CD4-positive, alpha-beta T cell treated with Interleukin-1 beta for 1 hour (primary cell): ENCODE measurements around the gene FAM171A1.
"Not testable (repeated sequence)": the region's sequence is repeated elsewhere in the genome, so short reads cannot be mapped to it uniquely, and the experiment has no call there.

Experiments
- DNase-seq, 2 donors: peaks; one replicate each; pipeline ENCODE4 v3.0.0-alpha.2; 2020 to 2022

Gene FAM171A1

DNA sequence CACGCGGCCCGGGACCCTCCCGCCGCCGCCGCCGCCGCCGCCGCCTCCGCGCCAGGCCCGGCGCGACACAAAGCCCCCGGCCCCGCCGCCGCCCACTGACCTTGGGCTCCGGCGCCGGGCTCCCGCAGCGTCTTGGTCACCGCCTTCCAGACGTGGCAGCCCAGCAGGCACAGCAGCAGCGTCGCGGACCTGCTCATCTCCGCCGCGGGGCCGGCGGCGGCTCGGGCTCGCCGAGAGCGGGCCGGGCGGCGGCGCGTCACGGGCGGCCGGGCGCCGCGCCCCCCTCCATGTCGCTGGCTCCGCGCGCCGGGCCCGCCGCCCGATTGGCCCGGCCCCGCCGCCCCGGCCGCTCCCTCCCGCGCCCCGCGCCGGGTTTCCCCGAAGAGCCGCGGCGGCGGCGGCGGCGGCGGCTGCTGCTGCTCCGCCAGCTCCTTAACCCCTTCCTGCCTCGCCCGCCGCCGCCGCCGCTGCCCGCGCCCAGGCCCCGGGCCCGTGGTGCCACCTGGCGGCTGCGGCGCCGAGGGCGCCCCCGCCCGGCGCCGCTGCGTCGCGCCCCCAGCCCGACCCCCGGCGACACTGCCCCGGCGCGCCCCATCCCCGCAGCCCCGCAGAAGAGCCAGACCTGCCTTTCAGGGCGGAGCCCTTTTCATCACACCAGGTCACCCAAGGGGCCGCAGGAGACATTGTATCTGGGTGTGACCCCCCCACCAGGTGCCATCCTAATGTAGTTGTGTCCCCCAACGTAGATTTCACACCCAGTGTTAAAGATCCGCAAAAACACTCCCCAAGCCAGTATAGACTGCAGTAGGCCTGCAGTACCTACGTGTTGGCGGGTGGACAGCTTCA lies at the start of gene FAM171A1:
Gene FAM171A1, minus strand, starts transcription at position 434 of the 846 bp plus-strand sequence. Its CDS starts 237 bp downstream, at position 197.
- peak; percentile 57 to 72 for DNase-seq

DNA sequence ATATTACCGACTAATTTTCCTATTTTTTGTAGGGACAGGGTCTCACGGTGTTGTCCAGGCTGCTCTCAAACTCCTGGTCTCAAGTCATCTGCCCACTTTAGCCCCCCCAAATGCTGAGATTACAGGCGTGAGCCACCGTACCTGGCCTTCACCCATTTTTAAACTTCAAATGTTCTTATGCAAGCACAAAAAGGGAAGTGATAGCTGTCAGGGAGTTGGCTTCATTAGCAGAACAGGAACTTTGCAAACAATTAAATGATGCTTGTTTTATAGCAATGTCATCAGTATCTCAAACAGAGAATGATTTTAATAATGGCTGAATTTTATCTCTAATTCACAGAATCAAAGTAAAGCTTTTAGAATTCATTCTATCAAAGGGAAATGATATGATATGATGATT lies 49.8 kb upstream of the FAM171A1 start:
- no peak for DNase-seq

DNA sequence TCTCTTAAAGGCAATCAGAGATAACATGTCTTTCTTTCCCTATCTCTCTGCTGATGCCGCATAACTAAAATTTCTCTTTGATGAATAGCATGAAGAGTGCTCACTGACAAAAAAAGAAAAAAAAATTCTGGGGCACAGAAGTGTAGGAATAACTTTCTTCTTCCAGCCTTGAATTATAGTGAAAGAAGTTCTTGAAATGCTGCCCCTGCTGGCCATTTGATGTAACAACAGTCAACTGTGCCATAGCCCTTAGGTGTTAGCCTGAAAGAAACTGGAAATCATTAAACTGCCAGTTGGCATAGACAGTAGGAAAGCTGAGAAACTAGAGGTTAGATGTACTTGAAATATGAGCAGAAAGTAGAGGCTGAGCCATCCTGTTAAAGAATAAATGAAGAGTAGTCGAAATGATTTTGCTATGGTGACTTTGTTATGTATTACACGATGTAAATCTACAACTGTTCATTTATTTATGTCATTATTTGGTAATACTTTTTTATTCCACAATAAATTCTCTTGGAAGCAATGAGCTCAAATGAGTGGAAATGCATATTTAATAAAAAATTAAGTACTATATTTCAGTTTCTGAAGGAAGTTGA lies 48.3 kb upstream of the FAM171A1 start:
- DNase-seq: peak in 1 of 2 donors; percentile 32

DNA sequence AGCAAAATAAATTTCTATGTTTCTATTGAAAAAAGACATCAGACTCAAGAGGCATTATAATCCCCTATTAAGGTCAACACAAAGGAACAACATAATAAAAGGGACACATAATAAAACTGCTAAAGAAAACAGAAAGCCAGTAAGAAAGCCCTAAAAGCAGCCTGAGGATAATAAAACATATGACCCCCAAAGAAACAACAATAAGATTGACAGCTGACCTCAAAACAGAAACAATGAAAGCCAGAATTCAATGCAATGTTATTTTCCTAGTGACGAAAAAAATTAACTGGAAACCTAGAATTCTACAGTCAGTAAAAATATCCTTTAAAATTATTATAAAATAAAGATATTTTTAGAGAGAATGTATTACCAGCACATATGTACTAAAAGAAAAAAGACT lies 44.9 kb upstream of the FAM171A1 start:
- no peak for DNase-seq

DNA sequence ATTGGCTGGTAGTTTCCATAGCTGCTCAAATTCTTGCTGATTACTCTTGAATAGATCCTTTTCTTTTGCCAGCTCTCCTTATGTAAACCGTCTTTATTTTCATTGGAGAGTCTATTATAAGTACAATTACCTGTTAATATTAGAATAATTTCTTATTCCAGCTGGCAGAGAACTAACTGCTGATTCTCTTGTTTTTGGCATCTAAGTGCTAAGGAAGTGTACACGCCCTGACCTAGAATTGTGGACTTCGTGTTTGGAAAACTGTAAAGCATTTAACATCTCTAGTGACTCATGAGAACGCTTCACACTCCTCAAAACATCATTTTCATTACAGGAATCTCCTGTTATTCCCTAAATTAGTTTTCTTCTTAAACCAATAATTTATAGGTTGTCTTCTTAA lies 39.9 kb upstream of the FAM171A1 start:
- DNase-seq: no peak

DNA sequence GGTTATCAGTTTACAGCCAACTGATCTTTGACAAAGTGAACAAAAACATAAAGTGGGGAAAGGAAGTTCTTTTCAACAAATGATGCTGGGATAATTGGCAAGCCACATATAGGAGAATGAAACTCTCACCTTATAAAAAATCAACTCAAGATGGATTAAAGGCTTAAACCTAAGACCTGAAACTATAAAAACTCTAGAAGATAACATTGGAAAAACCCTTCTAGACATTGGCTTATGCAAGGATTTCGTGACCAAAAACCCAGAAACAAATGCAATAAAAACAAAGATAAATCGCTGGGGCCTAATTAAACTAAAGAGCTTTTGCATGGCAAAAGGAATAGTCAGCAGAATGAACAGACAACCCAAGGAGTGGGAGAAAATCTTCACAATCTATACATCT lies 38.3 kb upstream of the FAM171A1 start:
- DNase-seq: not testable (repeated sequence)

DNA sequence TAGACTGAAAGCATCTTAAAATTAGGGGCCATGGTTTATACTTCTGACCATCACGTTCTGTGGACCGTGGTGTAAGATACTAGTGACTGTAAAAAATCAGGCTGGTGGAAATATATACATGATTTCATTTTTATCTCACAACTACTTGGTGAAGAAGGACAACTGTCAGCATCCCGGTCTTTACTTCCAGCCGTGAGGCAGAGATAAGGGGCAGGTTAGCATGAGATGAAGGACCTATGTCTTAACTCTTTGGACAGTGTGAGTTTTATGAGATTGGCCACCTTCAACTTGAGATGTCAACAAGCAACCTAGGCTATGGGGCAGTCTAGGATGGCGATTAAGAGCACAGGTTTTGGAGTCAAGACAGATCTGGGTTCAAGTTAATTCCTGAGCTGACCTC lies 37.5 kb upstream of the FAM171A1 start:
- DNase-seq: no peak

GRCh38 chr10:15405319-15405718 lies 34.2 kb upstream of the FAM171A1 start:
- no peak for DNase-seq

GRCh38 chr10:15401382-15401781 lies 30.3 kb upstream of the FAM171A1 start:
- DNase-seq: no peak

DNA sequence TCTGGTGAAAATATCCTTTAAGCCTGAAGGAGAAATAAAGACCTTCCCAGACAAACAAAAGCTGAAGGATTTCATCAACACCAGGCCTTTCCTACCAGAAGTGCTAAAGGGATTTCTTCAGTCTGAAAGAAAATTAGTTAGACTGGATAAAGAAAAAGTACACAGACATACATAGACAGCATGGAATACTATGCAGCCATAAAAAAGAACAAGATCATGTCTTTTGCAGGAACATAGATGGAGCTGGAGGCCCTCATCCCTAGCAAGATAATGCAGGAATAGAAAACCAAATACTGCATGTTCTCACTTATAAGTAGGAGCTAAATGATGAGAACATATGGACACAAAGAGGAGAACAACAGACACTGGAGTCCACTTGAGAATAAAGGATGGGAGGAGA lies 29.4 kb upstream of the FAM171A1 start:
- not testable (repeated sequence) for DNase-seq

DNA sequence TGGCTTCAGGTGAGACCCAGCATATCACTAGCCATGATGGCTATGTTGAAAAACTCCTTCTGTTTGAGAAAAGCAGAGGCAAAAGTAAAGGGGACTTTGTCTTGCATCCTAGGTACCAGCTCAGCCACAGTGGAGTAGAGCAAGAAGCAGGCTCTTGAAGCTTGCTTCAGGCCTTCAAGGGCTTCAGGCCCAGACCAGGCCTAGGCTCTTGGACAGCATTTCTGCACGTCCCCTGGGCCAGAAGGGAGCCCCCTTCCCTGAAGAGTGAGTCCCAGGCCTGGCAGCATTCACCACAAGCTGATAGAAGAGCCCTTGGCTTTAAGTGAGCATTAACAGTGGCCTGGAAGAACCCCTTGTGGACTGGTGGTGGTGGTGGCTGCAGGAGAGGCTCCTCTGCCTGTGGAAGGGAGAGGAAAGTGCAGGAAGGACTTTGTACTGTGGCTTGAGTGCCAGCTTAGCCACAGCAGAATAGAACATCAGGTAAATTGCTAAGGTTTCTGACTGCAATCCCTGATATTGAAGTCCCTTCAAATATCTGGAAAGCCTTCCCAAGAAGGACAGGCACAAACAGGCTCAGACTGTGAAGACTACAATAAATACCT lies 28.1 kb upstream of the FAM171A1 start:
- no peak for DNase-seq

DNA sequence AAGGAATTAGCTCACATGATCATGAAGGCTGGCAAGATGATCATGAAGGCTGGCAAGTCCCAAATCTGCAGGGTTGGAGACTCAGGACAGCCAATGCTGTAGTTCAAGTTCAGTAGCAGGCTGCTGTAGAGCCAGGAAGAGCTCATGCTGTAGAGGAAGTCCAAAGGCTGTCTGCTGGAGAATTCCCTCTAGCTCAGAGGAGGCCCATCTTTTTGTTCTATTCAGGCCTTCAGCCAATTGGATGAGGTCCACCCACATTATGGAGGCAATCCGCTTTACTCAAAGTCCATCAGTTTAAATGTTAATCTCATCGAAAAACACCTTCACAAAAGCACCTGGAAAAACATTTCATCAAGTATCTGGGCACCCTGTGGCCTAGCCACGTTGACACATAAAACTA lies 24.8 kb upstream of the FAM171A1 start:
- no peak for DNase-seq

DNA sequence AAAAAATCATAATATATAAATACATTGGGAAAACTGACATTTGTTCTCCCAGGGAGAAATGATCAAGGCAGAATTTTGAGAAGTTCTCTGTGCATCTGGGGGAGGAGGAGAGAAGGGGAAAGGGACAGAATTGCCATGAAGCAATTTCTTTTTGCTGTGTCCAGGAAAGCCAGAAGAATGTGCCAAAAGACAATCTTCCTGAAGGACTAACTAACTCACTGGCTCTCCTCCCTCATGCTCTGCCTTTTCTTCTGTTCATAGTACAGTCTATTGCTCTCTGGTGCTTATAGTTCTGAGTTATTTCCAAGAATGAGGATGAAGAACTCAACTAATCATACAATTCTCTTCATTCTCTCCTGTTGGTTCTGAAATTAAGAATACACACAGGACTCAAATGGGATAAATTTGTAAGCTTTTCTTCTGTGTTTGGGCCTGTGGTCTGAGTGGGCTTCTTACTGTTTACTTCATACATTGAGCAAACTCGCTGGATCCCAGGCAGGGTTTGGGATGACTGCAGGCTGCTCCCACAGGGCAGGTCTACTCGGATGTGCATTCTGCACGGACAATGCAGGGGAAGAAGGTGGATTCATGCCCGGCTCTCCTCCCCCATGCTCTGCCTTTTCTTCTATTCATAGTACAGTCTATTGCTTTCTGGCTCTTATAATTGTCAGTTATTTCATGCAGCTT lies 22.2 kb upstream of the FAM171A1 start:
- no peak for DNase-seq

GRCh38 chr10:15391491-15391890 lies 20.4 kb upstream of the FAM171A1 start:
- no peak for DNase-seq

DNA sequence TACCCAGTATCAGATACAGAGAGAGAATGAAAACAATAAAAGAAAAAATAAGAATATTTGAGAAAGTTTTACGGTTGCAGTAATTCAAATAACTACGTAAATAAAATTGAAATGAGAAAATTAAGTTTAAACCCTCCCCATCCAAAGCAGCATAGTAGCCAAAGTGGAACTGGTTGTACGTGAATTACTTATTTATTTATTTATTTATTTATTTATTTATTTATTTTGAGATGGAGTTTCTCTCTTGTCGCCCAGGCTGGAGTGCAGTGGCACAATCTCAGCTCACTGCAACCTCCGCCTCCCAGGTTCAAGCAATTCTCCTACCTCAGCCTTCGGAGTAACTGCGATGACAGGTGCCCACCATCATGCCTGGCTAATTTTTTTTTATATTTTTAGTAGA lies 17.1 kb upstream of the FAM171A1 start:
- not testable (repeated sequence) for DNase-seq

DNA sequence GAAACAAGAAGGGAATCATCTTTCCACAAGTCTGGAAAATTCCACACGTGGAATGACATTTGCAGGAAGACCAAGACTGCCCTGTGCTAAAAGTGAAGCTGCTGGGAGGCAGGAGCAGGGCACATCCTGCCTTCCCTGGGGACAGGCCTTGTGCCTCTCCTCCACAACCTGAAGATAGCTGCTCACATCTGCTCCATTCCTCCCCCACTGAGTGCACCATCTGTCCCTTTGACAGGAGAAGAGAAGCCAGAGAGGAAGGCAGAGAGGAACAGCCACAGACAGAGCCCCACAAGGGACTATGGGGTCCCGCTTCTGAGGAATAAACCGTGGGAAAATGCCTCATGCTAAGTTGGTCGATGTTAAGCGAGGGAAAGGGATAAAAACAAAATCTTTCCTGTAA lies 15.9 kb upstream of the FAM171A1 start:
- no peak for DNase-seq

- no peak for DNase-seq
Observed at GRCh38 chr10:15385552-15386455, 14.7 kb upstream of the FAM171A1 start.

DNA sequence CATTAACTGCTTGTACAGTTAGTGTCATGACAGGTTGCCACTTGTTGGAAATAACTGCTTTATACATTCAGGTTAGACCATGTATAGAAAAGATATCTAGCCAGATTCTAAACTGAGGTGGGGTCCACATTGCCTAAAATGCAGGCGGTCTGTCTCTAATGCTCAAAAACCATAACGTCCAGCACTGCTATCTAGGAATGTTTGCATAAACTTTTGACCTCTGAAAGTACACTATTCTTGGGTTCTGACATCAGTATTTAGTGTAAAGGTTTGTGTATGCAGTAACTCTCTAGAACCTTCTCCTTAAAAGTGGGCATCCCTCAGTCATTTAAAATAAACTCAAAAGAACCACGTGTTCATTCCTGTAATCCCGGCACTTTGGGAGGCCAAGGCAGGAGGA lies 10.3 kb upstream of the FAM171A1 start:
- DNase-seq: no peak

DNA sequence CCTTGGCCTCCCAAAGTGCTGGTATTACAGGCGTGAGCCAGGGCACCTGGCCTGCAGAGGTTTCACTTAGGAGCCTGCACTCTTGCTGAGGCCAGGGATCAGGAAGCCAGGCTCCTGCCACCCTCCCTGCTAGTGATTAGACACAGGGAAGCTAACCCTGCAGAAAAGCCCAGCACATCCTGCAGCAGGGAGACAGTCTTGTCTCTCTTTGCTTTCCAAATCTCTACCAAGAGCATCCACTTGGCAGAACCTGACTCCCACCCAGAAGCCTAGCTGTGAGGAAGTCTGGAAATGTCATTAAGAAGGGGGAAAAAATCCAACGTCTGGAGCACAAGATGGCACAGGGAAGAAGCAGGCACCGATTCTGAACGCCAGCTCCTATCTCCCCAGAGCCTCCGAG lies 8.0 kb upstream of the FAM171A1 start:
- DNase-seq: no peak

DNA sequence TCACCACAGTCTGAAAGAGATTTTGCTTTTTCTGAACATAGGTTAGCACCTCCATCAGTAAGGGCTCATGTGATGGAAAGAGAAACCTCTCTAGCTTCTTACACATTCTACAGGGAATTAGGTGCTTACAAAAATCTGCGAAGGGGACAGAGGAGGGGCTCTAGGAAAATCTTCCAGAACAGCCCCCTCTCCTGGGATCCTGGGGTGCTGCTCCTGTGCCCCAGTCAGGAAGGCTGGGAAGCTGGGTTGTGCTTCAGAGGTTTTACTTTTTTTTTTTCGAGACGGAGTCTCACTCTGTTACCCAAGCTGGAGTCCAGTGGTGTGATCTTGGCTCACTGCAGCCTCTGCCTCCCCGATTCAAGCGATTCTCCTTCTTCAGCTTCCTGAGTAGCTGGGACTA lies 7.5 kb upstream of the FAM171A1 start:
- no peak for DNase-seq

DNA sequence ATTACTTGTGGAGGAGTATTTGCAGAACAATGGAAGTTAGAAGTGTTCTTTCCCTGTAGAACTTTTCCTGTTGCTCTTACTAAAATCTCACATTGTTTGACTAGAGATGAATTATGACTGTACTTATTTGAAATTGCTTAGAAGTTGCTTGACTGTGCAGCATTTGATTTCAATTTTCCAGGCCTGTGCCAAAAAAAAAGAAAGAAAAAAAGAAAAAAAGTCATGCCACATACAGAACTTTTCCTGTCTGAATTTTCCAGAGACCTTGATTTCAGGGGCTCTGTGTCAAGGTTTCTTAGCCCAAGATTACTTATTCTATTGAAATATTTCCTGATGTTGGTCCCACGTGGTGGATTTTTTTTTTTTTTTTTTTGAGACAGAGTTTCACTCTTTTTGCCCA lies 3.5 kb upstream of the FAM171A1 start:
- DNase-seq: no peak

DNA sequence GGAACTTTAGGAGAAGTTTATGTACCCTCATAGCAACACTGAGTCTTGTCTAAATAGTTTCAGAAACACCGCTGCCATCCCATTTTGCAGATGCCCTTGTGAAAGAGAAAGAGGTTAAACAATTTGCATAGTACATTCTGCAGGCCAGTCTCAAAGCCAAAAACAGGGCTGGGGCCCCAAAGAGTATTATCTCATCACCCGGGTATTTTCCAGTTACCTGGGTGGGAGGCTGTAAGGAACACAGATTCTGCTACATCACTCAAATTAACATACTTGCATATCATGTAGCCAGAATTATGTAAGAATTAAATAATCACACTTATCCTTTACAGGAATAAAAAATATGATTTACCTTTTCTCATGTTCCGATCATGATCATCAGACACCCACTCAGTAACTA lies 3.1 kb upstream of the FAM171A1 start:
- no peak for DNase-seq
